GM12872 (cell line): ENCODE data around the gene LRP2.

Experiments
- CTCF ChIP-seq: IDR thresholded peaks from 3 replicates; pipeline ENCODE4 v1.5.1; 2011; ENCODE audit warnings: low read depth, mild to moderate bottlenecking, low read length, moderate library complexity; ENCODE audit not compliant: insufficient read depth

The LRP2 gene

GRCh38 chr2:169139145-169139544 lies 223.2 kb downstream of the LRP2 start:
- no peak for TF ChIP-seq CTCF

GRCh38 chr2:169137924-169138323 lies 224.4 kb downstream of the LRP2 start:
- no peak for TF ChIP-seq CTCF

DNA sequence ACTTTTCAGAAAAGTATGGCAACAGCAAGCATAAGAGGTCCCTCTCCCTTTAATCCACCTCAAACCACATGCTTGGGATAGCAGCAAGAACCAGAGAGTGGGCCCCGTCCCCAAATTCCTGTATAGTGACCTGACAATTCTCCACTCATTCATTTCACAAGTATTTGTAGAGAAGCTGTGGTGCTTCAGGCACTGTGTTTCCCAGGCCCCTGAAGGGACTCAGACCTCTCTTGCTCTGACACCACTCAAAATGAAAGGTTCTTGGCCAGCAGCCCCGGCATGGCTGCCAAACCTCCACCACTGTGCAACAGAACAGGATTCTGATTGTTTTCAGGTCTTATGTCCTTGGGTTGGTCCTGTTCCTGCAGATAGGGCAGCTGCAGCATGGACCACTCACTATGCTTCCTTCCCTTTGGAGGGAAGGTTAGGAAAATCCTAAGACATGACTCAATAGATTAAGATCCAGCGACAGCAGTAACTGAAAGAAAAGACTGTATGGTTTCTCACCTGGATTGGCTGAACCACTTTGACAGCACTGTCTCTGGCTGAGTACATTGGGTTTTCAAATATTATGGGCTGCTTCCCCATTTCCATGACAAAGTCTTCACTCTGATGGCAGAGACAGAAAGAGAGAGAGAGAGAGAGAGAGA lies 225.3 kb downstream of the LRP2 start:
- TF ChIP-seq CTCF: no peak

GRCh38 chr2:169131587-169132512 lies 230.5 kb downstream of the LRP2 start:
- TF ChIP-seq CTCF: peak; percentile 75

DNA sequence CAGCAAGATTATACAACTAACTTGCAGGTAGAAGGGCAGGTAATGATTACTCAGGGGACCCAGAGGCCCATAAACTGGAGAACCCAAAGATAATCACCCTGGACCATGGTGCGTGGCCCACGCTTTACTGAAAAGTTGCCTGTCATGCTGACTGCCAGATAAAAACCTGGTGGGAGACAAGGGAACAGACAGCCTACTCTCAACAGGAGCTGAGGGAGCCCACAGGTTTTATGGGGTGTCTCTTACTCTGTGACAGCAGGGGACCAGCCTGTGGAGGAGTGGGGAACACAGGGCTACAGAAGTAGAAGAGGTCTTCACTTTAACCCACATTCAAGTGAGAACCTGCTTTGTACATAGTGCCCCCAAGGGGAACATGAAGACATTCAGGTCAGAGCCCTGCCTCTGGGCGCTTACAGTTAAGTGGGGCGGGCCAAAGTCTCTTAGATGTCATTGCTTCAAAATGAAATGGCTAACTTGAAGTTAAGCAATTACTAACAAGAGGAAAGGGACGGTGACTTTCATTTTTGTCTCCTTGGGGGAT lies 232.6 kb downstream of the LRP2 start:
- 0 out of 3 replicates have a peak, but pooled peaks have one; percentile 7 for TF ChIP-seq CTCF

- no peak for TF ChIP-seq CTCF
Measured at GRCh38 chr2:169119851-169120250, 242.5 kb downstream of the LRP2 start.

DNA sequence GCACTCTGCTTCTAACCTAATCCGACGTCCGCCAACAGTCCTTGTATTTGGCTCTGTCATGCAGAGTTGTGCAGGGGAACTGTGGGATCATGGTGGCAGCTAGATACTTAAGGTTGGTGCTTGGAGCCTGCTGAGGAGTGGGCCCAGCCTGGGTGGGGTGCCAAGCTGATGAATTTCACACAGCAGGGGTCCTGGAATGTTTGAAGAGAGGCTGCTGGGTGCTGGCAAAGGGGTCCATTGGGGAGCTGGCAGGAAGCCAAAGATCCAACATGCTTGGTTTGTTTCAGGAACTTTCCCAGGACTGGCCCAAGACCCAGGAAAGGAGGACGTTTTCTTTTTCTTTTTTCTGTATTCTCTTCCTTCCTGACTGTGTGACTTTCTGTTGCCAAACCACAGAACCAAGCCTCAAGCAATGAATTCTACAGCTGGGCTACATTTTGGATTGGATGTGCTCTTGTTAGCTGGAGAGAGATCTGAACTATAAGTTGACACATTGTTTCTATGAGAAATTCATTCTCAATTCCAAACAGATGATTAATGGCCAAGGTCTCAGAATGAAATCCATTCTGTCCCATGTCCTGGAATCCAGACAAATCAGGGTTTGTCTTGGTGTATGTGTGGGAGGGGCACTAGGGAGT lies 243.1 kb downstream of the LRP2 start:
- no peak for TF ChIP-seq CTCF
